ENCODE measurements around the gene HEY2. TPM values are rescaled to one million over a fixed set of nuclear protein-coding genes. Genes with fewer than 3 reads are reported as not detected.

The HEY2 gene
- total and polyA plus RNA-seq, 12 donors: 12.4 to 75.1 (median 33.2) TPM

GRCh38 chr6:125732398-125732797 is 17.0 kb upstream of the HEY2 start:
- Histone ChIP-seq H3K27ac (no peak overlapping the region), H3K4me1 (no peaks in the 10 kb centered on the region), H3K9me3 (no peaks in the 10 kb centered on the region), H3K4me3 (no peak overlapping the region), H3K36me3 (no peaks in the 10 kb centered on the region), H3K27me3 (peaks cover 0 to 10% (median 0%) of the 10 kb centered on the region in 7 donors)
- TF ChIP-seq CTCF (IDR thresholded peaks at IDR 0.05): no peak
- ATAC-seq: no peak
- intact Hi-C loops (cut with DNase I): no loop called here
- DNase-seq: no peak

GRCh38 chr6:125733516-125734300 is 15.7 kb upstream of the HEY2 start:
- DNase-seq (no peak), ATAC-seq (no peak)
- WGBS, 2 donors: 90 to 96% methylated on average over 3 of the region's 3 CpGs
- Histone ChIP-seq H3K27me3 (peaks cover 0 to 15% (median 0%) of the 10 kb centered on the region in 7 donors), H3K9me3 (no peaks in the 10 kb centered on the region), H3K4me3 (no peak overlapping the region), H3K36me3 (no peaks in the 10 kb centered on the region), H3K4me1 (no peaks in the 10 kb centered on the region), H3K27ac (no peak overlapping the region)
- intact Hi-C loops (cut with DNase I): no loop called here
- TF ChIP-seq CTCF (IDR thresholded peaks at IDR 0.05): no peak

GRCh38 chr6:125738276-125738675 is 11.2 kb upstream of the HEY2 start:
- Histone ChIP-seq H3K4me1 (peaks cover 0 to 20% (median 0%) of the 10 kb centered on the region in 9 donors), H3K36me3 (no peaks in the 10 kb centered on the region), H3K4me3 (no peak overlapping the region), H3K27ac (no peak overlapping the region), H3K27me3 (peaks cover 0 to 37% (median 0%) of the 10 kb centered on the region in 7 donors), H3K9me3 (no peaks in the 10 kb centered on the region)
- no peak for TF ChIP-seq CTCF (IDR thresholded peaks at IDR 0.05)
- ATAC-seq: no peak
- intact Hi-C loops (cut with DNase I): no loop called here
- DNase-seq: no peak

GRCh38 chr6:125739364-125739763 is 10.1 kb upstream of the HEY2 start:
- H3K4me1 ChIP-seq: peaks cover 0 to 31% (median 0%) of the 10 kb centered on the region in 9 donors
- no peaks in the 10 kb centered on the region for H3K36me3 ChIP-seq
- no peak for ATAC-seq
- 92 to 98% methylated on average over 1 of the region's 1 CpG for WGBS, 2 donors
- no peak for TF ChIP-seq CTCF (IDR thresholded peaks at IDR 0.05)
- no peaks in the 10 kb centered on the region for H3K9me3 ChIP-seq
- H3K27ac ChIP-seq: no peak overlapping the region
- no peak for DNase-seq
- intact Hi-C loops (cut with DNase I): no loop called here
- H3K4me3 ChIP-seq: no peak overlapping the region
- H3K27me3 ChIP-seq: peaks cover 0 to 42% (median 0%) of the 10 kb centered on the region in 7 donors

Data from heart right ventricle (tissue), 16 donors.